GM23338 (cell line): ENCODE measurements around the gene TAF1D.
A peak's percentile ranks its signal among the peaks of the same experiment; 100 is the strongest.

ENCODE experiments used
- CREB1 ChIP-seq: fragments of 250-450 bp; sonication (Bioruptor Pico); IDR thresholded peaks from 2 replicates; pipeline ENCODE4 v1.5.0; 2020; ENCODE audit warnings: low read depth, mild to moderate bottlenecking, moderate library complexity
- CTCF ChIP-seq, 2 experiments: fragments of 200-600 bp in 1 of 2; sonication (generic) in 1 of 2; conservative IDR thresholded peaks; 2 replicates each; pipeline versions ENCODE4 v1.5.1 to v1.6.1; 2016 to 2017; ENCODE audit warnings: antibody characterized with exemption in 2 of 2, low read depth in 2 of 2, mild to moderate bottlenecking in 2 of 2, moderate library complexity in 1 of 2
- ETS1 ChIP-seq: IDR thresholded peaks from 2 replicates; pipeline ENCODE4 v1.6.1; 2016; ENCODE audit warnings: antibody characterized with exemption
- EZH2 ChIP-seq: fragments of 200-600 bp; sonication (generic); IDR thresholded peaks from one replicate; pipeline ENCODE4 v1.8.0; 2017; ENCODE audit warnings: antibody characterized with exemption, mild to moderate bottlenecking, low read depth; ENCODE audit not compliant: unreplicated experiment
- EZH2phosphoT487 ChIP-seq: fragments of 200-600 bp; sonication (generic); IDR thresholded peaks from one replicate; pipeline ENCODE4 v1.8.1; 2018; ENCODE audit warnings: antibody characterized with exemption; ENCODE audit not compliant: unreplicated experiment
- JUNB ChIP-seq: IDR thresholded peaks from one replicate; pipeline ENCODE4 v1.6.1; 2016; ENCODE audit warnings: antibody characterized with exemption; ENCODE audit not compliant: unreplicated experiment
- NANOG ChIP-seq: IDR thresholded peaks from 2 replicates; pipeline ENCODE4 v1.6.1; 2016; ENCODE audit warnings: antibody characterized with exemption, borderline replicate concordance
- POLR2AphosphoS5 ChIP-seq: IDR thresholded peaks from 2 replicates; pipeline ENCODE4 v1.6.1; 2016; ENCODE audit warnings: antibody characterized with exemption, low read depth
- REST ChIP-seq: IDR thresholded peaks from one replicate; pipeline ENCODE4 v1.6.1; 2018; ENCODE audit warnings: antibody characterized with exemption; ENCODE audit not compliant: unreplicated experiment
- STAT1 ChIP-seq: IDR thresholded peaks from one replicate; pipeline ENCODE4 v1.6.1; 2016; ENCODE audit warnings: antibody characterized with exemption; ENCODE audit not compliant: unreplicated experiment
- ZNF114 ChIP-seq: fragments of 250-450 bp; sonication (Bioruptor Pico); IDR thresholded peaks from 2 replicates; pipeline ENCODE4 v1.5.0; 2020; ENCODE audit warnings: mild to moderate bottlenecking, moderate library complexity
- ZNF331 ChIP-seq: fragments of 250-450 bp; sonication (Bioruptor Pico); IDR thresholded peaks from 2 replicates; pipeline ENCODE4 v1.5.0; 2020; ENCODE audit warnings: low read depth, mild to moderate bottlenecking, moderate library complexity
- ZNF462 ChIP-seq: fragments of 250-450 bp; sonication (Bioruptor Pico); IDR thresholded peaks from 2 replicates; pipeline ENCODE4 v1.5.0; 2020; ENCODE audit warnings: mild to moderate bottlenecking, moderate library complexity

- peak; percentile 62 for TF ChIP-seq POLR2AphosphoS5
- TF ChIP-seq CTCF (conservative IDR thresholded peaks at IDR 0.05; ENCODE audit: low read depth in 2 of 2) = no peak
- no peak for TF ChIP-seq EZH2
- no peak for TF ChIP-seq EZH2phosphoT487
- no peak for TF ChIP-seq REST
- no peak for TF ChIP-seq CREB1 (CRISPR knock-in tag)
- TF ChIP-seq NANOG = no peak
- TF ChIP-seq ZNF114 (CRISPR knock-in tag) = no peak
- no peak for TF ChIP-seq ETS1
- TF ChIP-seq JUNB = no peak
- no peak for TF ChIP-seq ZNF331 (CRISPR knock-in tag)
- no peak for TF ChIP-seq STAT1
- no peak for TF ChIP-seq ZNF462 (CRISPR knock-in tag)
These were observed 12.1 kb downstream of the TAF1D start for GRCh38 chr11:93729129-93729616.
